Stimulated activated CD4-positive, alpha-beta T cell treated with anti-CD3 and anti-CD28 coated beads, Interleukin-4, amount 100 ng/mL, for 1 hour (primary cell): Measurements from ENCODE around the gene CDNF.
"Not testable (repeated sequence)": the region's sequence is repeated elsewhere in the genome, so short reads cannot be mapped to it uniquely, and the experiment has no call there.

Experiments used
- DNase-seq: peaks from one replicate; pipeline ENCODE4 v3.0.0-alpha.2; 2020

The CDNF gene

GRCh38 chr10:14838582-14839304, 906 bp upstream of the CDNF start:
- DNase-seq: peak; percentile 23

DNA sequence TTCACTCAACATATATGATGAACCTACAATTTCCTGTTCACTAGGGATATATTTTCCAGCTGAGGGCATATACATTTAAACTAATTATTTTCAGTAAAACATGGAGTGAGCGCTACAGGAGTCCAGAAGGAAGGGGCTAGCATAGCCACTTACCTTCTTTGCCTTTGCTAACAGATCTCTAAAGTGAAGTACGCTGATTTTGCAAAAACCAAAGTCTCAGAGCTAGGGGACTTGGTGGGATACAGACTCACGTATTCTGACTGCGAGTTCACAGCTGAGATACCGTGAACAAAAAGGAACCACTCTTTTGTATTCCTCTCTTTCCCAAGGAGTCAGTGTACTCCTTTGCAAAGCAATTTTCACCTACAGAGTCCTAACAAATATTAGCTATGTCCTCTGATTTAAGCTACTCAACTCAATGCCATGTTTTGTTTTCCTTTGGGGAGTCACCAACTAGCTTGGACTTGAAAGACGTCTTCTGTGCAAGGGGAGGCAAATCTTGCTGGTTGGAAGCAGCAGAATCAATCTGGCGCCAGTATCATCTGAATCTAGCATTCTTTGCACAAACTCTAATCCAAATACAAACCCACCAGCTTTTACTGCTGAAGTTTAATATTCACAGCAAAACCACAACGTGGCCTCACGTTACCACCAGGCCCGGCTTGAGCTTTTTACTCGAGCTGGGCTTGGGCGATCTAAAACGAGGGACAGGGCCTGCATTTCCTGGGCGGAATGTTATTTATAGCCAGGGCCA, 657 bp downstream of the CDNF start:
- DNase-seq: no peak

GRCh38 chr10:14836208-14836607, 1.6 kb downstream of the CDNF start:
- DNase-seq: no peak

DNA sequence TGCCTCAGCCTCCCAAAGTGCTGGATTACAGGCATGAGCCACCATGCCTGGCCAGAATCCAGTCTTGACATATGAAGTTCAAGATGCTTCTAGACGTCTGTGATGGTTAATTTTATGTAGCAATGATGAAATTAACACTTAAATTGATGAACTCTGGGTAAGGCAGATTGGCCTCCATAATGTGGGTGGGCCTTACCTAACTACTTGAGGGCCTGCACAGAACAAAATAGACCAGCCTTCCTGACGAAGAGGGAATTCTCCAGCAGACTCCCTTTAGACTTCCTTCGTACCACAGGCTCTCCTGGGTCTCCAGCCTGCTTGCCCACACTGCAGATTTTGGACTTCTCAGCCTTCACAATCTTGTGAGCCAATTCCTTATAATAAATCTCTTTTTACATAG, 4.7 kb downstream of the CDNF start:
- no peak for DNase-seq

DNA sequence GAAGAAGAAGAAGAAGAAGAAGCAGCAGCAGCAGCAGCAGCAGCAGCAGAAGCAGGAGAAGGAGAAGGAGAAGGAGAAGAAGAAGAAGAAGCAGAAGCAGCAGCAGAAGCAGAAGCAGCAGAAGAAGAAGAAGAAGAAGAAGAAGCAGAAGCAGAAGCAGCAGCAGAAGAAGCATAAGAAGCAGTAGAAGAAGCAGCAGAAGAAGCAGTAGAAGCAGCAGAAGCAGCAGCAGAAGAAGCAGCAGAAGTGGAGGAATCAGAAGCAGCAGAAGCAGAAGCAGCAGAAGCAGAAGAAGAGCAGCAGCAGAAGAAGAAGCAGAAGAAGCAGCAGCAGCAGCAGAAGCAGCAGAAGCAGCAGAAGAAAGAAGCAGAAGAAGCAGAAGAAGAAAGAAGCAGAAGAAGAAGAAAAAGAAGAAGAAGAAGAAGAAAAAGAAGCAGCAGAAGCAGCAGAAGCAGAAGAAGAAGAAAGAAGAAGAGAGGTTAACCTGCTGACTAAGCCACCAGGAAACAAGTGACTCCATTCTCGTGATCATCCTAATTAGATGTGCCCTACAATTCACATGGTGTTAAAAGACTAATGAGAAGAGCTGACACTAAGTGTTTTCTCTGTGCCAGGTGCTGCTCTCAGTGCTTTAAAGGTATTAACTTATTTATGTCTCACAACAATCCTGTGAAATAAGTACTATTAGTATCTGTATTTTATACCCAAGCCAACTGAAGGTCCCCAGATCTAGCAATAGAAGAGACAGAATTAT, 11.6 kb downstream of the CDNF start:
- DNase-seq: no peak

DNA sequence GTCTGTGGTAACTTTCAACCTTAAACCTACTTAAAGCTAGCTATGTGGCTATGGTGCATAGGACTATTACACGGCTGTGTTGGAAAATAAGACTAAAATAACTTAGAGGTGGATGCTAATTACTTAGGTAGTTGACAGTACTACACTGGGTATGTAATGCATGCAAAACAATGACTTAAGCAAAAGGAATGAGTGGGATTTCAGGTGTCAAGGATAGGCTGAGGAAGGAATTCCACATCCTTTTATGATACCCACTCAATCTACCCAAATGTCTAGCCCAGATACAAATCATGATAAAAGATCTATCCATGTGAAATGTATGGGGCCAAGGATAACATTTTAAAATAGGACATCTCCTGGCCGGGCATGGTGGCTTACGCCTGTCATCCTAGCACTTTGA, 13.9 kb downstream of the CDNF start:
- no peak for DNase-seq

GRCh38 chr10:14822879-14823755, 14.7 kb downstream of the CDNF start:
- peak; percentile 46 for DNase-seq

DNA sequence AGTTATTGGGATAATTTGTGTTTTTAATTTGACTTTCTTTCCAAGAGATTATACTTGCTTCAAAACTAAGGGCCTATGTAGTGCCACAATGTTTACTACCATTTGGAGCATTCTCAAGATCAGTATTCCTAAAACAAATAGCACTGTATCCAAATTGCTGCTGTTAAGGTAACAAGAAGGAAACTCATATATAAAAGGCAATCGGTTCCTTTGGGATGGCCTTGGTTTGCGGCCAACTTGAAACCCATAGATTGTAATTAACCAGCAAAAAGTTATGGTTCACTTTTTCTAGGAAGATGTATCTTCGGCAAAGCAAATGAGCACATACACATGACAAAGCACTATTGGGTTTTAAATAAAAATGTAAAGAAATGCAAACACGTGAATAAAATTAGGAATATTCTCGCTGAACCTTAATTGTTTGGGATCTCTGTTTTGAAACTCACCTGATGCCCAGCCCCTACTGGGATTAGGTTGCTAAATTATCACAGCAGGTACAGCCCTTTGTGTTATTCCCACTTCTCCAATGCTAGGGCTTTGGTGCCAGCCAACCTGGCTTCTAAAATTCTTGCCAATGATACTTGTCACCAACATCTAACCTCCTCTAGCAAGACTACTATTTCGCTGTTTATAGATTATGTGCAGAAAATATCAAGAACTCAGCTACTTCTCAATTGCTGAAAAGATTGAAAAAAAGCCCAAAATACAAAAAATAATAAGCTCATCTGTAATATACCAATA, 16.0 kb downstream of the CDNF start:
- DNase-seq: no peak

- DNase-seq: no peak
These were observed 17.1 kb downstream of the CDNF start for GRCh38 chr10:14820775-14821154.

- no peak for DNase-seq
These were observed 17.6 kb downstream of the CDNF start for GRCh38 chr10:14820010-14820774.

GRCh38 chr10:14816717-14817116, 21.1 kb downstream of the CDNF start:
- not testable (repeated sequence) for DNase-seq

DNA sequence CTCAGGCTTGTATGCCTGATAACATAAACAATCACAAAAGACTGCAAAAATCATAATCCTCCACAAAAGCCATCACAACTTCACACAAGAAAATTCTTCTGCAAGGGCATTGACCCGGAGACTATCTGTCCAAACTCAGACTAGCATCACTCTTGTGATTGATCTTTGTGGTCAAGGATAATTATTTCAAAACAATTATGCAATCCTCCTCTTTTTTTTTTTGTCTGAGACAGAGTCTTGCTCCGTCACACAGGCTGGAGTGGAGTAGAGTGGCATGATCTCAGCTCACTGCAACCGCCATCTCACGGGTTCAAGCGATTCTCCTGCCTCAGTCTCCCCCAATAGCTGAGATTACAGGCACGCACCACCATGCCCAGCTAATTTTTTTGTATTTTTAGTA, 22.2 kb downstream of the CDNF start:
- no peak for DNase-seq

GRCh38 chr10:14812271-14812670, 25.6 kb downstream of the CDNF start:
- DNase-seq: no peak

- no peak for DNase-seq
These were observed 26.6 kb downstream of the CDNF start for GRCh38 chr10:14810969-14811953.

DNA sequence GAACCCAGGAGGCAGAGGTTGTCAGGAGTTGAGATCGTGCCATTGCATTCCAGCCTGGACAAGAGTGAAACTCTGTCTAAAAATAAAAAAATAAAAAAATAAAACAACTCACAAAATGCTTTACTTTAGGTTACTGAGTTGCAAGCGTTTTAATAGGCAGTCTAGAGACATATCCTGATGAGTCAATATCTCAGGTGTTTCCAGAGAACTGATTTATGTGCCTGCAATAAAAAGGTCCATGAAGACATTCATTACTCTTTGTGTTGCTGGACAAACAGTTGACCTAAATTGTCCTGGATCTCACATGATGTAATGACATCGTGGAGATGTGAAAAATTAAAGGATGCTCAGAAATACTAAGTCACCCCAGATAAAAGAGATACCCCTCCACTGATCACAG, 31.5 kb downstream of the CDNF start:
- no peak for DNase-seq

DNA sequence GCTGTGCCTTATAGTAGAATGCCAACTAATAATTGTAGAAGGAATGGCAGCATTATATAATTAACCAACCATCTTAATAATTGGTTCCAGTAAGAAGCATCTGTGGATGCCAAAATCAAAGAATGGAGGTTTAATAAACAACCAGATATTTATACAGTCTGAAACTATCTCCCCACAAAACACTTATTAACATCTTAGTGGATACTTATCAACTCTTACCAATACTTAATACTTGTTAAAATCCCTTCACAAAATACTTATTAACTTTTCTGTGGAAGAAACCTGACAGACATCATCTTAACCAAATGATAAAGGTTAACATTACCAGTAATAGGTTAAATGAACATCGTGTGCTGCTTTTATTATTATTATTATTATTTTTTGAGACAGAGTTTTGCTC, 34.0 kb downstream of the CDNF start:
- no peak for DNase-seq

GRCh38 chr10:14801723-14802122, 36.1 kb downstream of the CDNF start:
- no peak for DNase-seq

DNA sequence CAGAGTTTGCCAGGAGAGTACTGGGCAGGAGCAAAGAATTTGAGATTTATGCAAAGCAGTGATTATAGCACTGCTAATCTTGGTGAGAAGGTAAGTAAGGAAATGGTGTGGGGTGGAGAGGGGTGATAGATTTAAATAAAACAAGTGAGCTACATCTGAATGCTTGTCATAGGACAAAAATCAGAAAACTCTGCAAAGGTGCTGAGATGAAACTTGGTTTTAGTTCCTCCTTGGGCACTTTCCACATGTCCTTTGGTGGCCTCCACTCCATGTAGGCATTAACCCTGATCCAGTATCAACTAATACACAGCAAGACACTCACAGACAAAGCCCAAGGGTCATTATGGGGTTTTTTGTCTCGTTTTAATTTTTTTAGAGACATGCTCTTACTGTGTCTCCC, 37.4 kb downstream of the CDNF start:
- no peak for DNase-seq

- DNase-seq: no peak
These were observed 39.2 kb downstream of the CDNF start for GRCh38 chr10:14798636-14799035.

DNA sequence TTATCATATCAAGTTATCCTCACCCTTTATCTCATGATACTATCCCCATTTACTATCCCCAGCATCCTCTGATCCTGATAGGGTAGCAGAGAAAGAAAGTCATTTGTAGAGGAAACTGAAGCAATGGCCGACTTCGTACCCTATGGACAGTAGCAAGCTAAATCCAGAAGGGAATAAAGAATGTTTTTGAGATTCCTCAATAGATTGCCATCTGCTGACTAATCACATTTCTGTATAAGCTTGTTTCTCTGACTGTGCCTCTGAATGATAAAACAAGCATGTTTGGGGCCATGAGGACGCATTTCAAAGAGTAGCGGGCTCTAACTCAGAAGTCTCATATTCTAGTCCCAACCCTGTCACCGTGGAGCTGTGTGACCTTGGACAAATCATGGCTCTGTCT, 49.9 kb downstream of the CDNF start:
- DNase-seq: no peak
